HepG2 (cell line): ENCODE measurements around the gene NEURL1B. TPM values are rescaled to one million over a fixed set of nuclear protein-coding genes. Genes with fewer than 3 reads are reported as not detected.

ENCODE experiments used
- ATAC-seq: fragments of 200-7000 bp; cut with Tn5 transposase; 3 replicates; pipeline ENCODE4 v1.9.1; 2020; ENCODE audit warnings: mild to moderate bottlenecking, moderate library complexity
- BruUV-seq: library from RNA; stranded (reverse); fragments of 400-500 nt; replicated peaks from 2 replicates; lab custom pipeline; 2021; lab: Mats Ljungman, UMichigan
- CTCF ChIA-PET: fragments of 300-600 bp; formaldehyde crosslinking; extraction: SDS; loops from one replicate; lab custom pipeline; 2021; ENCODE audit warnings: low total read pairs, inconsistent platforms, low intra/inter-chr PET ratio; lab: Yijun Ruan, JAX
- POLR2A ChIA-PET: fragments of 350-600 bp; sonication (Branson Sonifier 250); formaldehyde crosslinking; loops from one replicate; lab custom pipeline; 2020; ENCODE audit warnings: antibody characterized with exemption, inconsistent platforms; lab: Yijun Ruan, JAX
- DNase-seq: peaks from one replicate; pipeline ENCODE4 v3.0.0-alpha.2; 2015; ENCODE audit warnings: low spot score
- FAIRE-seq: peaks from 3 replicates; lab custom pipeline; 2011; peaks lifted over from hg19 to GRCh38; lab: Jason Lieb, UNC
- H2AFZ ChIP-seq: one replicate; pipeline ENCODE4 v1.6.1; 2011; ENCODE audit warnings: low read length, inconsistent platforms
- H3K27ac ChIP-seq: fragments of 300-600 bp; 3 replicates; pipeline ENCODE4 v1.8.0; 2011; ENCODE audit warnings: mixed run types, mild to moderate bottlenecking, mixed read lengths, low read length, inconsistent platforms; ENCODE audit not compliant: insufficient read depth; ENCODE audit errors: extremely low read length
- H3K27me3 ChIP-seq, 2 experiments: fragments of 200-600 bp in 1 of 2; 2 replicates in 1 of 2; 3 replicates in 1 of 2; pipeline versions ENCODE4 v1.6.0 to v1.8.0; 2011; ENCODE audit warnings: low read length in 2 of 2, mild to moderate bottlenecking in 2 of 2, moderate library complexity in 2 of 2, inconsistent platforms in 1 of 2; ENCODE audit not compliant: insufficient read depth in 2 of 2, control insufficient read depth in 1 of 2
- H3K36me3 ChIP-seq, 2 experiments: fragments of 200-600 bp in 1 of 2; replicated peaks in 1 of 2; 2 replicates in 1 of 2; 3 replicates in 1 of 2; pipeline versions ENCODE4 v1.5.1 to v1.8.0; 2011; ENCODE audit warnings: low read length in 2 of 2, inconsistent platforms in 1 of 2; ENCODE audit not compliant: insufficient read depth in 2 of 2, control insufficient read depth in 1 of 2
- H3K4me1 ChIP-seq: 2 replicates; pipeline ENCODE4 v1.5.1; 2012; ENCODE audit warnings: low read length, inconsistent platforms; ENCODE audit not compliant: insufficient read depth
- H3K4me2 ChIP-seq: 2 replicates; pipeline ENCODE4 v1.6.0; 2011; ENCODE audit warnings: low read depth, low read length, inconsistent platforms
- H3K4me3 ChIP-seq, 3 experiments: fragments of 200-600 bp in 1 of 3; sonication (generic), shearing (Covaris generic) in 1 of 3; replicated peaks in 1 of 3; 2 replicates each; pipeline ENCODE4 v1.5.1; 2011 to 2016; ENCODE audit warnings: low read length in 3 of 3, inconsistent platforms in 2 of 3, low read depth in 2 of 3, mild to moderate bottlenecking in 2 of 3, control low read depth in 1 of 3, mixed read lengths in 1 of 3; ENCODE audit not compliant: insufficient read depth in 1 of 3
- H3K79me2 ChIP-seq: one replicate; pipeline ENCODE4 v1.6.1; 2011; ENCODE audit warnings: low read length, inconsistent platforms; ENCODE audit not compliant: insufficient read depth
- H3K9ac ChIP-seq: 2 replicates; pipeline ENCODE4 v1.6.0; 2011; ENCODE audit warnings: mild to moderate bottlenecking, low read depth, low read length, inconsistent platforms; ENCODE audit not compliant: insufficient read depth
- H3K9me3 ChIP-seq: 2 replicates; pipeline ENCODE4 v1.5.1; 2012; ENCODE audit warnings: mild to moderate bottlenecking, low read length
- H4K20me1 ChIP-seq: 2 replicates; pipeline ENCODE4 v1.6.0; 2011; ENCODE audit warnings: inconsistent platforms, mild to moderate bottlenecking, low read length, moderate library complexity; ENCODE audit not compliant: insufficient read depth
- MAFK ChIP-seq, 2 experiments: IDR thresholded peaks in 1 of 2; conservative IDR thresholded peaks in 1 of 2; 2 replicates each; pipeline ENCODE4 v1.6.1; 2011; ENCODE audit warnings: improper control_type of control experiment in 2 of 2, low read length in 2 of 2
- MED1 ChIP-seq: sonication (generic); formaldehyde crosslinking; IDR thresholded peaks from 2 replicates; pipeline ENCODE4 v1.4.0; 2020; ENCODE audit warnings: missing genetic modification reagents
- ZBTB33 ChIP-seq: sonication (generic); formaldehyde crosslinking; IDR thresholded peaks from 2 replicates; pipeline ENCODE4 v1.4.0; 2020; ENCODE audit warnings: missing genetic modification reagents
- ZNF24 ChIP-seq: fragments of 450-650 bp; IDR thresholded peaks from 2 replicates; pipeline ENCODE4 v1.6.1; 2017; ENCODE audit warnings: antibody characterized with exemption, mild to moderate bottlenecking
- ZNF549 ChIP-seq: sonication (generic); formaldehyde crosslinking; IDR thresholded peaks from 2 replicates; pipeline ENCODE4 v1.5.0; 2020; ENCODE audit warnings: missing genetic modification reagents
- ZNF552 ChIP-seq: sonication (generic); formaldehyde crosslinking; IDR thresholded peaks from 2 replicates; pipeline ENCODE4 v1.9.0; 2022; ENCODE audit warnings: missing genetic modification reagents, mild to moderate bottlenecking, borderline replicate concordance
- ZNF800 ChIP-seq: sonication (generic); formaldehyde crosslinking; IDR thresholded peaks from 2 replicates; pipeline ENCODE4 v1.4.0; 2020; ENCODE audit warnings: missing genetic modification reagents
- ZSCAN25 ChIP-seq: sonication (generic); formaldehyde crosslinking; IDR thresholded peaks from 2 replicates; pipeline ENCODE4 v1.8.0; 2022; ENCODE audit warnings: mild to moderate bottlenecking, missing genetic modification reagents
- WGBS: methylation state at CpG from one replicate; pipeline ENCODE4 v1.1.6; 2017; ENCODE audit warnings: low lambda C conversion rate; 5-methylcytosine and 5-hydroxymethylcytosine counted together
- in situ Hi-C: cut with HindIII; loops from 2 replicates; pipeline ENCODE4 v1.10.0; 2017; ENCODE audit warnings: low pct_unique_long_range_greater_than_20kb; ENCODE audit not compliant: extremely low pct_ligation_motif_present
- intact Hi-C: fragments of 100-400 bp; cut with micrococcal nuclease; formaldehyde crosslinking; loops from one replicate; pipeline ENCODE4 v1.10.0; 2022; ENCODE audit not compliant: unreplicated experiment
- polyA plus RNA-seq, 8 experiments: library from polyadenylated mRNA; depleted of rRNA in 3 of 8; stranded (reverse) in 7 of 8; unstranded in 1 of 8; fragments of >200 nt; fragmentation: Illumina TruSeq in 4 of 8; extraction: Trizol in 4 of 8; gene quantifications; 2 replicates each; pipeline versions ENCODE4 v1.2.1 to v1.2.3, GENCODE V29; 2011 to 2016; ENCODE audit warnings: low read depth in 4 of 8, missing spikeins in 1 of 8, mixed read lengths in 1 of 8; ENCODE audit not compliant: insufficient read depth in 1 of 8
- total RNA-seq, 5 experiments: library from RNA; depleted of rRNA; stranded (reverse); fragments of >200 nt; fragmentation: Illumina TruSeq; extraction: Trizol; gene quantifications; 2 replicates each; pipeline ENCODE4 v1.2.3, GENCODE V29; 2016; ENCODE audit warnings: low read depth in 1 of 5
- TF ChIP-seq, protein P1 (sequence below): IDR thresholded peaks from 2 replicates; pipeline ENCODE4 v1.6.1; 2012; ENCODE audit warnings: low read depth, low read length, improper control_type of control experiment

Gene NEURL1B
- total and polyA plus RNA-seq, 2 of the 13 experiments (the other 11 are each of a cell fraction or from before 2014, with no cell fraction given) = 0.09 to 0.13 TPM

GRCh38 chr5:172670005-172670402 is 28.9 kb downstream of the NEURL1B start:
- H3K9me3 ChIP-seq = no peaks in the 10 kb centered on the region
- FAIRE-seq = no peak
- ChIA-PET POLR2A (no interaction called here), CTCF (no interaction called here)
- DNase-seq = no peak
- no peaks in the 10 kb centered on the region for H3K79me2 ChIP-seq
- in situ Hi-C loops = no loop called here
- 0 out of 5 replicates have a peak, but pooled peaks cover 0 to 6% of the 10 kb centered on the region in 2 experiments for H3K27me3 ChIP-seq
- H3K36me3 ChIP-seq = no peaks in the 10 kb centered on the region
- WGBS = 81% methylated on average over 31 of the region's 51 CpGs
- no peaks in the 10 kb centered on the region for H3K4me1 ChIP-seq
- TF ChIP-seq ZBTB33 (CRISPR knock-in tag) (peak; percentile 74), ZNF800 (no peak), ZNF552 (CRISPR knock-in tag) (no peak)
- TF ChIP-seq, all 625 proteins: peak for 1
- no peak overlapping the region for H3K4me3 ChIP-seq
- BruUV-seq = no TSS peak
- ATAC-seq = no peak
- H3K27ac ChIP-seq = no peak overlapping the region
- no peak overlapping the region for H3K9ac ChIP-seq
- H2AFZ ChIP-seq = no peak overlapping the region
- intact Hi-C loops = no loop called here
- no peak overlapping the region for H3K4me2 ChIP-seq
- H4K20me1 ChIP-seq = no peaks in the 10 kb centered on the region

DNA sequence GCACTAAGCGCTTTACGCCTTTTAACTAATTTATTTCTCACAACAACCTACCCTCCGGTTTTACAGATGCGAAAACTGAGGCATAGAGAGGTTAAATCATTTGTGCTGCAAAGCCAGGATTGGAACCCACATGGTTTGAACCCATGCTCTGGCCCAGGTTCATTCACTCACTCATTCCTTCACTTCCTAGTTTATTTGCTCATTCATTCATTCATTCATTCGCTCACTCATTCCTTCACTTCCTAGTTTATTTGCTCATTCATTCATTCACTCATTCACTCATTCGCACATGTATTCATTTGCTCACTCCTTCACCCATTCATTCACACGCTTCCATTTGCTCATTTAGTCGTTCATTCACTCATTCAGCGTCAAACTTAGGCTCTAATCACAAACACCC is 29.4 kb downstream of the NEURL1B start:
- DNase-seq (no peak), FAIRE-seq (no peak), ATAC-seq (no peak)
- Histone ChIP-seq H3K4me2 (no peak overlapping the region), H3K9me3 (no peaks in the 10 kb centered on the region), H3K27me3 (peaks cover 0 to 6% of the 10 kb centered on the region in 2 experiments; a peak in 1 of 5 replicates), H3K79me2 (no peaks in the 10 kb centered on the region), H3K9ac (no peak overlapping the region), H2AFZ (no peak overlapping the region), H3K27ac (no peak overlapping the region), H3K4me1 (no peaks in the 10 kb centered on the region), H4K20me1 (no peaks in the 10 kb centered on the region), H3K36me3 (no peaks in the 10 kb centered on the region), H3K4me3 (no peak overlapping the region)
- WGBS = 77% methylated on average over 9 of the region's 9 CpGs
- POLR2A ChIA-PET = no interaction called here
- intact Hi-C loops = no loop called here
- BruUV-seq = no TSS peak
- TF ChIP-seq ZSCAN25 (CRISPR knock-in tag) (no peak), MED1 (CRISPR knock-in tag) (no peak), ZNF24 (peak; percentile 68; the same call in 1 of the 2 replicates), MAFK (conservative IDR thresholded peaks at IDR 0.05 in 1 of 2, IDR thresholded peaks at IDR 0.05 in 1 of 2; ENCODE audit: low read length in 2 of 2) (no peak), ZNF549 (CRISPR knock-in tag) (no peak)
- TF ChIP-seq, protein P1, sequence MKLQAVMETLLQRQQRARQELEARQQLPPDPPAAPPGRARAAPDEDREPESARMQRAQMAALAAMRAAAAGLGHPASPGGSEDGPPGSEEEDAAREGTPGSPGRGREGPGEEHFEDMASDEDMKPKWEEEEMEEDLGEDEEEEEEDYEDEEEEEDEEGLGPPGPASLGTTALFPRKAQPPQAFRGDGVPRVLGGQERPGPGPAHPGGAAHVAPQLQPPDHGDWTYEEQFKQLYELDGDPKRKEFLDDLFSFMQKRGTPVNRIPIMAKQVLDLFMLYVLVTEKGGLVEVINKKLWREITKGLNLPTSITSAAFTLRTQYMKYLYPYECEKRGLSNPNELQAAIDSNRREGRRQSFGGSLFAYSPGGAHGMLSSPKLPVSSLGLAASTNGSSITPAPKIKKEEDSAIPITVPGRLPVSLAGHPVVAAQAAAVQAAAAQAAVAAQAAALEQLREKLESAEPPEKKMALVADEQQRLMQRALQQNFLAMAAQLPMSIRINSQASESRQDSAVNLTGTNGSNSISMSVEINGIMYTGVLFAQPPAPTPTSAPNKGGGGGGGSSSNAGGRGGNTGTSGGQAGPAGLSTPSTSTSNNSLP = no peak
- TF ChIP-seq, all 625 proteins: peak for 1
- in situ Hi-C loops = no loop called here
- CTCF ChIA-PET = no interaction called here
